Measurements from ENCODE around the gene THBS4. TPM values are rescaled to one million over a fixed set of nuclear protein-coding genes. Genes with fewer than 3 reads are reported as not detected.

THBS4 gene
- total RNA-seq, 6 donors from 2014 or later = 0.44 to 3.9 (median 1.2) TPM; not detected in 1

DNA sequence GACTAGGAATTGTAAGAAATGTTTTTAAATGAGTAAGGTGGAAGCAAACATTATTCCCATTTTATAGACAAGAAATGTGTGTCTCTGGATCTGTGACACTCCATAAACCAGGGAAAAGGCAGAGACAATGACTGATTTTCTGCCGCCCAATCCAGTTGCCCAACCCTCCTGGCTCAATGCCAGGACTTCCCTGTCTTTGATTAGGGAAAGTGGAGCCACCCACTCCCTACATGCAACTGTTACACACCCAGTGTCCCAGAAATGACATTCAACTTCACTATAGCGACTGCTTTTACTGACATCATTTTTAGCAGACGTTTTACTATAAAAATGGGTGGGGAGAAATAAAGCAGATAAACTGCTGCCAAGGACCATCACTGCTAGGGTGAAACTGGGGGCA is 79.7 kb downstream of the THBS4 start:
- H3K36me3 ChIP-seq = no peaks in the 10 kb centered on the region
- TF ChIP-seq, protein P1, sequence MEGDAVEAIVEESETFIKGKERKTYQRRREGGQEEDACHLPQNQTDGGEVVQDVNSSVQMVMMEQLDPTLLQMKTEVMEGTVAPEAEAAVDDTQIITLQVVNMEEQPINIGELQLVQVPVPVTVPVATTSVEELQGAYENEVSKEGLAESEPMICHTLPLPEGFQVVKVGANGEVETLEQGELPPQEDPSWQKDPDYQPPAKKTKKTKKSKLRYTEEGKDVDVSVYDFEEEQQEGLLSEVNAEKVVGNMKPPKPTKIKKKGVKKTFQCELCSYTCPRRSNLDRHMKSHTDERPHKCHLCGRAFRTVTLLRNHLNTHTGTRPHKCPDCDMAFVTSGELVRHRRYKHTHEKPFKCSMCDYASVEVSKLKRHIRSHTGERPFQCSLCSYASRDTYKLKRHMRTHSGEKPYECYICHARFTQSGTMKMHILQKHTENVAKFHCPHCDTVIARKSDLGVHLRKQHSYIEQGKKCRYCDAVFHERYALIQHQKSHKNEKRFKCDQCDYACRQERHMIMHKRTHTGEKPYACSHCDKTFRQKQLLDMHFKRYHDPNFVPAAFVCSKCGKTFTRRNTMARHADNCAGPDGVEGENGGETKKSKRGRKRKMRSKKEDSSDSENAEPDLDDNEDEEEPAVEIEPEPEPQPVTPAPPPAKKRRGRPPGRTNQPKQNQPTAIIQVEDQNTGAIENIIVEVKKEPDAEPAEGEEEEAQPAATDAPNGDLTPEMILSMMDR (IDR thresholded peaks at IDR 0.05) = no peak
- TF ChIP-seq POLR2AphosphoS5 (IDR thresholded peaks at IDR 0.05) (no peak), EP300 (IDR thresholded peaks at IDR 0.05) (no peak), POLR2A (IDR thresholded peaks at IDR 0.05) (no peak)
- H3K27me3 ChIP-seq = no peaks in the 10 kb centered on the region
- peaks cover 0 to 2% (median 0%) of the 10 kb centered on the region in 4 donors for H3K4me1 ChIP-seq
- no peak for DNase-seq
- ATAC-seq (ENCODE audit: low FRiP score in 2 of 2) = peak in 1 of 2 donors; percentile 12
- no peaks in the 10 kb centered on the region for H3K9me3 ChIP-seq
- no peak overlapping the region for H3K27ac ChIP-seq
- H3K4me3 ChIP-seq = no peak overlapping the region
- 70 to 73% methylated on average over 3 of the region's 3 CpGs for WGBS, 2 donors

DNA sequence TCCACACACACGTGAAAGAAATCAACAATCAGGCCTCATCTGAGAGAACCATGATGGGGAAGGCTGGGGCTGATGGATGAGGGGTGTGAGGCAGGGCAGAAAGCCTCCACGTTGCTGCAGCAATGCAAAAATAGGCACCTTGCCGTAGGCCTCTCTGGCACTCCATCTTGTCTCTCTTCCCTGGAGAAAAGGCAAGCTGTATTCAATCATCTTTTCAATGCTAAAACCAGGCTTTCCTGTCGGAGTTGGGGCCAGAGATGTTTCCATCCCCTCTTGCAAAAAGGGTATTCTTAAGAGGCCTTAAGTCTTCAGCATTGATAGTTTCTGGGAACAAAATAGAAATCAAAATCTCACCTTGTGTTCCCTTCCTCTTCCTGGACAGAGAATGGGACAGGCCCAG is 80.9 kb downstream of the THBS4 start:
- TF ChIP-seq POLR2A (IDR thresholded peaks at IDR 0.05) (no peak), EP300 (IDR thresholded peaks at IDR 0.05) (no peak), POLR2AphosphoS5 (IDR thresholded peaks at IDR 0.05) (no peak)
- TF ChIP-seq, protein P1 (IDR thresholded peaks at IDR 0.05) = no peak
- ATAC-seq (ENCODE audit: low FRiP score in 2 of 2) (no peak), DNase-seq (no peak)
- Histone ChIP-seq H3K4me1 (no peaks in the 10 kb centered on the region), H3K36me3 (no peaks in the 10 kb centered on the region), H3K9me3 (no peaks in the 10 kb centered on the region), H3K27ac (no peak overlapping the region), H3K4me3 (no peak overlapping the region), H3K27me3 (no peaks in the 10 kb centered on the region)
- 83% methylated on average over 4 of the region's 4 CpGs for WGBS, 2 donors

DNA sequence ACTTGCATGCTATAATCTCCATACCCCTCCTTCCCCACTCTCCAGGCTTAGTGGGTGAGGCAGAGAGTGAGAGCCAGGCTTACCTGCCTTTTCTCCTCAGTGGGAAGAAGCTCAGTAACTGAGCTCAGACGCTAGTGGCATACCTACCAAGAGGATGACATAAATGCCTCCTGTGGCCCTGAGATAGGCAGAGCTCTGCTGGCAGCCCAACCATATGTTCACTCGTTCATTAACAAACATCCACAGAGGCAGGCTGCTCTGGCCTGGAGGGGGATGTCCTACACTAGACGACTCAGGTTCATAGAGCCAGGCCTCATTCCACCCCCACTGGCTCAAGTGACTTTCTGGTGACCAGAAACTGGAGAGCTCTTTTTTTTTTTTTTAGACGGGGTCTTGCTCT is 81.3 kb downstream of the THBS4 start:
- ATAC-seq (ENCODE audit: low FRiP score in 2 of 2) = no peak
- Histone ChIP-seq H3K4me3 (no peak overlapping the region), H3K9me3 (no peaks in the 10 kb centered on the region), H3K4me1 (no peaks in the 10 kb centered on the region), H3K27me3 (no peaks in the 10 kb centered on the region), H3K36me3 (no peaks in the 10 kb centered on the region), H3K27ac (no peak overlapping the region)
- DNase-seq = no peak
- 78 to 85% methylated on average over 4 of the region's 4 CpGs for WGBS, 2 donors
- TF ChIP-seq POLR2A (IDR thresholded peaks at IDR 0.05) (no peak), EP300 (IDR thresholded peaks at IDR 0.05) (no peak), POLR2AphosphoS5 (IDR thresholded peaks at IDR 0.05) (no peak)
- TF ChIP-seq, protein P1 (IDR thresholded peaks at IDR 0.05) = no peak

DNA sequence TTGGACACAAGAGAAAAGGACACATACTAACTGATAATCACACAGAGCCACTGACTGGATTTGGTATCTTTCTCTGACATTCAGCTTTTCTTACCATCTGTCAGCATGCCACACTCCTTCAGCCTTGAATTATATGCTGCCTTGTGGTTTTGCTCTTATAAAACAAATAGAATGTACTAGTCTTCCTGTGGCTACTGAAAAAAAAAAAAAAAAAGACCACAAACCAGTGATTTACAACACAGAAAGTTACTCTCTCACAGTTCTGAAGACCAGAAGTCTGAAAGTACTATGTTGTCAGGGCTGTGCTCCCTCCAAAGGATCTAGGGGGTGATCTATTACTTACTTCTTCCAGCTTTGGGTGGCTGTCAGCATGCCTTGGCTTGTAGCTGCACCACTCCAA is 82.3 kb downstream of the THBS4 start:
- Histone ChIP-seq H3K27me3 (no peaks in the 10 kb centered on the region), H3K4me1 (no peaks in the 10 kb centered on the region), H3K36me3 (no peaks in the 10 kb centered on the region), H3K4me3 (no peak overlapping the region), H3K9me3 (no peaks in the 10 kb centered on the region), H3K27ac (no peak overlapping the region)
- DNase-seq (no peak), ATAC-seq (ENCODE audit: low FRiP score in 2 of 2) (no peak)
- no peak for TF ChIP-seq EP300 (IDR thresholded peaks at IDR 0.05)
- TF ChIP-seq POLR2A (IDR thresholded peaks at IDR 0.05) = no peak
- TF ChIP-seq POLR2AphosphoS5 (IDR thresholded peaks at IDR 0.05) = no peak
- TF ChIP-seq, protein P1 (IDR thresholded peaks at IDR 0.05) = no peak

DNA sequence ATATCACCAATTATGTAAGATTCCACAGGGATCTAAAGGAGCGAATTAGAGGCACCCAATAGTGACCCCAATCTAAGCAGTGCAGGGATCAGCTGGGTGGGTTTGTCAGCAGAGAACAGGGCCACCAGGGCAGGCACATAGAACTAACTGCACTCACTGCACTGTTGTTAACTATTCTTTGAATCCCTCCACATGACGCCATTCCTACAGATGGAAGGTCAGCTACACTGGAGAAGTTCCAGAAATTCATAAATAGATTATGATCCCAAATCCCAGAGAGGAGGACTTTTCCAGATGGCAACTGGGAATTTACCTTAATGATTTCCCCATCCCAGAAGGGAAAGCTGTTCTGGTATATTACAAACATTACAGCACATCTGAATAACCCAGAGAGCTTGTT is 84.2 kb downstream of the THBS4 start:
- no peak for ATAC-seq (ENCODE audit: low FRiP score in 2 of 2)
- H3K36me3 ChIP-seq = no peaks in the 10 kb centered on the region
- no peak for DNase-seq
- H3K4me3 ChIP-seq = no peak overlapping the region
- TF ChIP-seq POLR2A (IDR thresholded peaks at IDR 0.05) (no peak), EP300 (IDR thresholded peaks at IDR 0.05) (no peak), POLR2AphosphoS5 (IDR thresholded peaks at IDR 0.05) (no peak)
- TF ChIP-seq, protein P1 (IDR thresholded peaks at IDR 0.05) = no peak
- peaks cover 0 to 6% (median 3%) of the 10 kb centered on the region in 4 donors for H3K4me1 ChIP-seq
- H3K27me3 ChIP-seq = no peaks in the 10 kb centered on the region
- no peaks in the 10 kb centered on the region for H3K9me3 ChIP-seq
- no peak overlapping the region for H3K27ac ChIP-seq
- 86 to 97% methylated on average over 2 of the region's 2 CpGs for WGBS, 2 donors

Measured in upper lobe of left lung (tissue), 6 donors.